ENCODE measurements around the gene PDLIM1. TPM values are rescaled to one million over a fixed set of nuclear protein-coding genes. Genes with fewer than 3 reads are reported as not detected.

PDLIM1 gene
- total and polyA plus RNA-seq, 10 of the 15 experiments (the other 5 are each of a cell fraction or from before 2014, with no cell fraction given): 95.7 to 714 (median 309) TPM

DNA sequence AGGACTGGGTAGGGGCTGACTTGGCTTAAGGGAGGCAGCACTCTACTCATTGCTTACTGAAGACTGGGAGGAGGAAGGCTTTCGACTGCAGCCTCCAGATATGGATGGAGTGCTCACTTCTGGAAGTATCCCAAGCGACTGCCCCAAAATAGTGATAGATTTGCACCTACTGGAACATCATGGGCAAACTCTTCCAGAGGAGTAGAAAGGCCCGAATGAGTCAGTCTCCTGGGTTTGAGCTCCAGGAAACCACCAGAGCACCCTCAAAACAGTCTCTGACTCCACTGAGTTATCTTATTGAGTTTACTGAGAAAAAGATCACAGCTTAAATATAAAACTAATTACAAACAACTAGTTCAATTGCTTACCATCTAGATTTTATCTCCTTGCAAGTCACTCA, 37.2 kb upstream of the PDLIM1 start:
- H3K4me2 ChIP-seq (ENCODE audit: control insufficient read depth, insufficient read depth): no peak overlapping the region
- H2AFZ ChIP-seq (ENCODE audit: control insufficient read depth, low read depth, low read length): no peak overlapping the region
- ATAC-seq (no peak), DNase-seq (ENCODE audit: low read depth, low spot score) (no peak), FAIRE-seq (no peak)
- H3K4me1 ChIP-seq (ENCODE audit: control insufficient read depth, insufficient read depth, low read length): no peaks in the 10 kb centered on the region
- TF ChIP-seq JUND (IDR thresholded peaks at IDR 0.05; ENCODE audit: low read depth, low read length) (no peak), ZBTB33 (IDR thresholded peaks at IDR 0.05) (no peak), HDGF (IDR thresholded peaks at IDR 0.05) (no peak), PKNOX1 (IDR thresholded peaks at IDR 0.05) (no peak), NFYA (IDR thresholded peaks at IDR 0.05; ENCODE audit: borderline replicate concordance, low read depth, low read length) (no peak), MTA2 (IDR thresholded peaks at IDR 0.05; ENCODE audit: low read depth) (no peak), TAF1 (IDR thresholded peaks at IDR 0.05; ENCODE audit: borderline replicate concordance, low read depth, low read length) (no peak), CEBPB (IDR thresholded peaks at IDR 0.05; ENCODE audit: borderline replicate concordance in 1 of 2, low read depth in 2 of 2, low read length in 2 of 2) (no peak), MEF2B (IDR thresholded peaks at IDR 0.05; ENCODE audit: partially characterized antibody, poor library complexity, severe bottlenecking) (no peak), RUNX3 (IDR thresholded peaks at IDR 0.05; ENCODE audit: low read length) (no peak)
- H3K27me3 ChIP-seq (replicated peaks in 1 of 2; ENCODE audit: control insufficient read depth in 2 of 2, insufficient read depth in 2 of 2, low read length in 1 of 2): no peaks in the 10 kb centered on the region
- no peaks in the 10 kb centered on the region for H3K36me3 ChIP-seq (ENCODE audit: control insufficient read depth in 2 of 2, insufficient read depth in 2 of 2, low read length in 1 of 2)
- no peaks in the 10 kb centered on the region for H4K20me1 ChIP-seq (ENCODE audit: control insufficient read depth, insufficient read depth)
- H3K9me3 ChIP-seq (replicated peaks; ENCODE audit: control insufficient read depth, insufficient read depth, low read length): no peaks in the 10 kb centered on the region
- RAD21 ChIA-PET (ENCODE audit: unreplicated experiment): no interaction called here
- SMC1A ChIA-PET (ENCODE audit: uncharacterized antibody, unreplicated experiment): interaction anchor here (1.5 kb wide), 1 partner anchor 31 kb away, joined by 3 read pairs; no protein-coding TSS in a partner anchor
- H3K9ac ChIP-seq (ENCODE audit: control insufficient read depth, insufficient read depth, low read length): no peak overlapping the region
- CTCF ChIA-PET: interaction anchor here (1.9 to 2.2 kb wide), 2 partner anchors 17 to 82 kb away, joined by 6 to 7 read pairs; no protein-coding TSS in a partner anchor
- in situ Hi-C loops (cut with MboI): no loop called here
- no TSS peak for BruUV-seq (replicated peaks)
- H3K79me2 ChIP-seq (ENCODE audit: control insufficient read depth, insufficient read depth, low read length): no peaks in the 10 kb centered on the region
- WGBS (ENCODE audit: insufficient coverage, insufficient replicate concordance, low lambda C conversion rate, missing lambda C conversion rate): 73% methylated on average over 3 of the region's 3 CpGs
- no peak overlapping the region for H3K27ac ChIP-seq (ENCODE audit: control insufficient read depth, insufficient read depth)
- intact Hi-C loops (cut with micrococcal nuclease; ENCODE audit: unreplicated experiment): no loop called here
- POLR2A ChIA-PET: no interaction called here
- no peak overlapping the region for H3K4me3 ChIP-seq

Data from GM12878 (cell line).